Endothelial cell (in vitro differentiated cells): ENCODE measurements around the gene TAF4. TPM values are rescaled to one million over a fixed set of nuclear protein-coding genes. Genes with fewer than 3 reads are reported as not detected.
A peak's percentile ranks its signal among the peaks of the same experiment; 100 is the strongest.

ENCODE experiments used
- DNase-seq: peaks from one replicate; pipeline ENCODE4 v3.0.0; 2021; ENCODE audit warnings: low spot score
- H3K27ac Mint-ChIP-seq: one replicate; pipeline ENCODE4 v1.8.0; 2021; ENCODE audit warnings: mixed read lengths, inconsistent platforms; ENCODE audit not compliant: unreplicated experiment
- H3K27me3 Mint-ChIP-seq: one replicate; pipeline ENCODE4 v1.8.0; 2021; ENCODE audit warnings: mild to moderate bottlenecking, moderate library complexity, mixed read lengths, inconsistent platforms; ENCODE audit not compliant: unreplicated experiment
- H3K36me3 Mint-ChIP-seq: one replicate; pipeline ENCODE4 v1.8.0; 2021; ENCODE audit warnings: mild to moderate bottlenecking, low read depth, mixed read lengths, inconsistent platforms; ENCODE audit not compliant: unreplicated experiment
- H3K4me1 Mint-ChIP-seq: one replicate; pipeline ENCODE4 v1.8.0; 2021; ENCODE audit warnings: mild to moderate bottlenecking, mixed read lengths, inconsistent platforms; ENCODE audit not compliant: unreplicated experiment
- H3K4me3 Mint-ChIP-seq: one replicate; pipeline ENCODE4 v1.8.0; 2021; ENCODE audit warnings: mild to moderate bottlenecking, mixed read lengths, inconsistent platforms; ENCODE audit not compliant: unreplicated experiment
- H3K9me3 Mint-ChIP-seq: one replicate; pipeline ENCODE4 v1.8.0; 2021; ENCODE audit warnings: mixed read lengths, inconsistent platforms; ENCODE audit not compliant: unreplicated experiment
- CTCF ChIP-seq: fragments of 200-600 bp; sonication (generic); IDR thresholded peaks from one replicate; pipeline ENCODE4 v1.5.0; 2021; ENCODE audit warnings: antibody characterized with exemption; ENCODE audit not compliant: unreplicated experiment
- total RNA-seq: library from RNA; stranded (reverse); fragmentation: NEBNext Ultra II Directional; extraction: Animal tissue kit (Norgen Biotek cat#: 25700); gene quantifications from one replicate; pipeline ENCODE4 v1.2.1, GENCODE V29; 2021; ENCODE audit not compliant: unreplicated experiment

Gene TAF4
- total RNA-seq, 1 donor from 2014 or later: 14.2 TPM

GRCh38 chr20:61968932-61969331 is 96.7 kb downstream of the TAF4 start:
- TF ChIP-seq CTCF: no peak
- peaks cover 4% of the 10 kb centered on the region for H3K27me3 Mint-ChIP-seq
- H3K27ac Mint-ChIP-seq: no peak overlapping the region
- no peak for DNase-seq
- no peaks in the 10 kb centered on the region for H3K4me1 Mint-ChIP-seq
- H3K4me3 Mint-ChIP-seq: no peak overlapping the region
- no peaks in the 10 kb centered on the region for H3K9me3 Mint-ChIP-seq
- H3K36me3 Mint-ChIP-seq: peaks cover 17% of the 10 kb centered on the region

GRCh38 chr20:61968036-61968810 is 97.5 kb downstream of the TAF4 start:
- Mint-ChIP-seq H3K27ac (no peak overlapping the region), H3K36me3 (peaks cover 12% of the 10 kb centered on the region), H3K4me3 (peak overlapping the region; percentile 52), H3K9me3 (no peaks in the 10 kb centered on the region), H3K27me3 (peaks cover 4% of the 10 kb centered on the region), H3K4me1 (no peaks in the 10 kb centered on the region)
- no peak for TF ChIP-seq CTCF
- no peak for DNase-seq

GRCh38 chr20:61967300-61967699 is 98.4 kb downstream of the TAF4 start:
- DNase-seq: no peak
- H3K9me3 Mint-ChIP-seq: no peaks in the 10 kb centered on the region
- H3K27me3 Mint-ChIP-seq: peaks cover 3% of the 10 kb centered on the region
- TF ChIP-seq CTCF: no peak
- H3K27ac Mint-ChIP-seq: no peak overlapping the region
- H3K36me3 Mint-ChIP-seq: peaks cover 2% of the 10 kb centered on the region
- no peaks in the 10 kb centered on the region for H3K4me1 Mint-ChIP-seq
- no peak overlapping the region for H3K4me3 Mint-ChIP-seq

- Mint-ChIP-seq H3K4me3 (no peak overlapping the region), H3K27ac (no peak overlapping the region), H3K27me3 (peaks cover 3% of the 10 kb centered on the region), H3K36me3 (no peaks in the 10 kb centered on the region), H3K9me3 (no peaks in the 10 kb centered on the region), H3K4me1 (no peaks in the 10 kb centered on the region)
- TF ChIP-seq CTCF: no peak
- no peak for DNase-seq
Measured at GRCh38 chr20:61966492-61967244, 99.0 kb downstream of the TAF4 start.
